Keratinocyte (primary cell): Measurements from ENCODE around the gene GABARAPL1.

Experiments
- CTCF ChIP-seq, 3 experiments: IDR thresholded peaks in 1 of 3; conservative IDR thresholded peaks in 1 of 3; optimal IDR thresholded peaks in 1 of 3; 2 replicates in 2 of 3; 3 replicates in 1 of 3; pipeline versions ENCODE3 to v1.5.1; 2011; ENCODE audit warnings: low read length in 3 of 3, mild to moderate bottlenecking in 3 of 3, moderate library complexity in 2 of 3, control low read depth in 1 of 3, inconsistent platforms in 1 of 3; ENCODE audit not compliant: insufficient read depth in 2 of 3; ENCODE audit errors: extremely low read depth in 1 of 3
- EZH2 ChIP-seq: IDR thresholded peaks from one replicate; pipeline ENCODE4 v1.6.1; 2012; ENCODE audit warnings: inconsistent platforms, mild to moderate bottlenecking, low read length, moderate library complexity

GRCh38 chr12:10238526-10238925 lies 25.8 kb downstream of the GABARAPL1 start:
- no peak for TF ChIP-seq CTCF (optimal IDR thresholded peaks at IDR 0.05 in 1 of 3, IDR thresholded peaks at IDR 0.05 in 1 of 3, conservative IDR thresholded peaks at IDR 0.05 in 1 of 3; ENCODE audit: extremely low read depth in 1 of 3, insufficient read depth in 2 of 3, low read length in 3 of 3)
- TF ChIP-seq EZH2 = no peak
